Measurements from ENCODE around the gene NRP1.

The NRP1 gene

DNA sequence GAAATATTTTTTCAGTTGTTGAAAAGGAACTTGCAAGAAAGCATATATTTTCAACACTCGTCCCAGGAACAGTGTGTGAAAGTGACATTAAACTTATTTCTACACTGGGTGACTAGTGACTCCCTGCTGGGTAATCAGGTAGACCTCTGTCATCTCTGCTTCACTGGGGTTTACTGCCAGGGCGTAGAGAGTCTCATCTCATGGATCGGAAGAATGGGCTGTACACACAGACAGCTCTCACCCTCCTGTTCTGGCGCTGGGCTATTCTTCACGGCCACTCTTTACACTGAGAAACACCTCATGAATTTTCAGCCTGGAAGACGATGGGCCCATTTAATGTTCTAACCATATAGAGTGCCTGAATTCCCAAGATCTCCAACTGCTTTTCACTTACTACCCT, 36.4 kb downstream of the NRP1 start:
- Histone ChIP-seq H4K20me1 (no peaks in the 10 kb centered on the region), H3K27ac (no peak overlapping the region), H3K36me3 (no peaks in the 10 kb centered on the region), H3K4me1 (no peaks in the 10 kb centered on the region), H3K4me2 (no peak overlapping the region), H3K4me3 (no peak overlapping the region), H3K9me3 (no peaks in the 10 kb centered on the region), H3K27me3 (no peaks in the 10 kb centered on the region), H3K9ac (no peak overlapping the region)
- no peak for TF ChIP-seq Cebpa-rat (IDR thresholded peaks at IDR 0.05)

DNA sequence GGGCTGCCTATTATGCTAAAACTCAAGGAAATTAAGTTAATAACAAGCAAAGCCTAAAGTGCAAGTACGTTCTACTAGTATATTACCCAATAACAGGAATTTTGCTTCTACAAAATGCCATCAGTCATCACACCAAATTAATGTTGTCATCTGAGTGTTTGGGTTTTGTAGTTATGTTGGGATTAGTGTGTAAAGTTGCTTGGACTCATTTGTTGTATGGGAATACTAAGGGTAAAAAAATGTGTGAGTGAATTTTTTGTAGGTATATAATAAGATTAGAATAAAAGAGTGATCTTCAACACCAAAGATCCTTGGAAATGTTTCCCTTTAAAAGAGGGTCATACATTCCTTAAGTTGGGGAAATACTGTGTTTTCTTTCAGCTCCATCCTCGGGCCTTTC, 38.6 kb downstream of the NRP1 start:
- Histone ChIP-seq H3K36me3 (no peaks in the 10 kb centered on the region), H3K4me1 (no peaks in the 10 kb centered on the region), H3K27ac (no peak overlapping the region), H3K27me3 (no peaks in the 10 kb centered on the region), H3K9me3 (no peaks in the 10 kb centered on the region), H4K20me1 (no peaks in the 10 kb centered on the region), H3K4me3 (no peak overlapping the region), H3K9ac (no peak overlapping the region), H3K4me2 (no peak overlapping the region)
- no peak for TF ChIP-seq Cebpa-rat (IDR thresholded peaks at IDR 0.05)

DNA sequence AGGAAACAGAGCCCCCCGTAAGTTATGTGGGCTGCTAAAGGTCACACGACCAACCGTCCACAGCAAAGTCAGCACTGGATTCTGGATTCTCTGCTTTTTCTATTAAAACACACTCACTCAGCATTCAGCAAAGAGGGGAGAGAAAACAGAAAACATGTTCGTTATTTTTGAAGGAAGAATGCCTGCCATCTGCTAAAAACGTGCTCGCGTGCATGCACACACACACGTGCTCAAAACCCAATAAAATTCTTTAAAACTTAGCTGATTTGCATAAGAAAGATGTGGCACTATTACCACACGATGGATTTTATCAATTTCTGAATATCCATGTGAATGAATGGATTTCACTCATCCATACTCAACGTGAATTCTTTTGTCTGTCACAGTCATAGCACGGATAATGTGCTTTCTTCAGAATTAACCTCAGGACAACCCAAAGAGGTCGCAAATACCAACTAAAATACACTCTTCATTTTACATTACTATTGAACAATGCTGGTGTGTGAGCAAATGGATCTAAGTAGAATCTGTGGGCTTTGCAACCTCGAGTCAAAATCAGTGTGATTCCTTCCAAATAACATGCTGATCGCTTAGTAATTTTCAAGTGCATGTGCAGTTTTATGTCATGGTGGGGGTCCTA, 40.8 kb downstream of the NRP1 start:
- H3K36me3 ChIP-seq, result no peaks in the 10 kb centered on the region
- H3K27ac ChIP-seq, result no peak overlapping the region
- no peaks in the 10 kb centered on the region for H3K9me3 ChIP-seq
- H3K27me3 ChIP-seq, result no peaks in the 10 kb centered on the region
- H3K4me2 ChIP-seq, result no peak overlapping the region
- no peak for TF ChIP-seq Cebpa-rat (IDR thresholded peaks at IDR 0.05)
- H4K20me1 ChIP-seq, result no peaks in the 10 kb centered on the region
- H3K4me3 ChIP-seq, result no peak overlapping the region
- no peaks in the 10 kb centered on the region for H3K4me1 ChIP-seq
- H3K9ac ChIP-seq, result no peak overlapping the region

DNA sequence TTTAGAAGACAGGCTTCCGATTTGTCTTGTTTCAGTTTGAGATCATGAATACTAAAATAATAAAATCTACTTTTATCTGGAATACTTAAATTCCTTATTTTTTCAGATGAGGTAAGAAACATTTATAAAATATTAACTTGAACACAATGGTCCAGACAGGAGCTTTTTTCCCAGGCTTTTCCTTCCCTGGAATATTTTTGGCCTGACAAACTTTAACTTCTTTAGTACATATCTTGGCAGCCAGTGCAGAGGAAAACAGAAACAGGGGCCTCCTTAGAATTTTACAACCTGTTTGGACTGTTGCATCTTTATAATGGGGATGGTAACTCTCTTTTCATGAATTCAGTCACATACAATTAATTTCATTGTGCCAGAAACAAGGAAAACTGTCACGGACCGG, 41.4 kb downstream of the NRP1 start:
- Histone ChIP-seq H3K9me3 (no peaks in the 10 kb centered on the region), H4K20me1 (no peaks in the 10 kb centered on the region), H3K36me3 (no peaks in the 10 kb centered on the region), H3K9ac (no peak overlapping the region), H3K27ac (no peak overlapping the region), H3K4me1 (no peaks in the 10 kb centered on the region), H3K4me3 (no peak overlapping the region), H3K27me3 (no peaks in the 10 kb centered on the region), H3K4me2 (no peak overlapping the region)
- no peak for TF ChIP-seq Cebpa-rat (IDR thresholded peaks at IDR 0.05)

DNA sequence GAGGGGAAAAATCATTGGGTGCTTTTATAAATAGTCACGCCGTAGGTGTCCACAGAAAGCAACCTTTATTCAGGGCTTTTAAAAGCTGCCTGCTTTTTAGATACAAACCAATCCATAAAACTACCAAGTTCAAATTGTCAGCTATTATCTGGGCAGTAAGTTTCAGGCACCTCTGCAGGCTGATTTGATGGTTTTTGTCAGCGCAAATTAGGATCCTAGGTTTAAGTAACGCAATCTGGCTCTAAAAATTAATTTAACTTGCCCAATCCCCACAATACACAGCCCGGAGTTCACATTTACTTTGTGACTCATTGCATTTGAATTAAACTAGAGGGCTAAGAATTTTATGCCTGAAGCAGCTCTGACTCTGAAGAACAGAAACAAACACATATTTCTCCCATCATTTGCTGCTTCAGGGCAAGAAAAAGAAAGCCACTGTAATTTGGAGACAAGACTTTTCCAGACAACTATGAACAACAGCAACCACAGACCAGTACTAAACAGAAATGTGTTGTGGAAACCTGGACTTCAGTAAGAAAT, 43.3 kb downstream of the NRP1 start:
- H3K36me3 ChIP-seq, result no peaks in the 10 kb centered on the region

DNA sequence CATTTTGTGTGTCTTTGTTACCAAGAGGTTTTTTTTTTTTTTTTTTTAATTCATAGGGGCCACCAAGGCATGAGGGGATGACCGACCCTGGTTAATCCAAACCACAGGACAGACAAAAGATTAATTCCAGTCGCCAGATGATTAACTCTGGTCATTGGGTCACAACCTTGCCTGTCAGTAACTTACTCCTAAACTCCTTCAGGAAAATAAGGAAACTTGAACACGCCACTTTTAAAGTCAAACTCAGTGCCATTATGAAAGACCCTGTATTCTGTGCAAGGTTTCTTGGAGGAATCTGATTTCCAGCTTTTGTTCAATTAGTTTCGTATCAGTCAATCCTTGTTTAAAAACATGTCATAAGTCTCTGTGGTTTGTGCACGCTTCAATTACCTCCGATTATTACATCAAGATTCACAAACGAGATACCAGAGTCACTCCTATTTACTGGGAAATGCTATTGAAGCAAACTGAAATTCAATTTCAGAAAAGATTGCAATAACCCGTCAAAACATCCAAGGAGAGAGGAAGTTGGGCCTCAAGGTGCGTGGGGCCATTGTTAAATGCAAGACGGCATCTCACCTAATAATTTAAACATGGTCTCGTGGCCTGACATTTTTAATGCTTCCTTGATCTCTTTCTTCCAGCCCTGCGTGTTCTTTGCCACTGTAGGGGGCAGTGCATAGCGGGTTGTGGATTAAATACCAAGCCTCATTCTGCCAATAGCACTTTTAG, 44.0 kb downstream of the NRP1 start:
- Histone ChIP-seq H3K9ac (no peak overlapping the region), H3K27ac (no peak overlapping the region), H3K9me3 (no peaks in the 10 kb centered on the region), H3K4me2 (no peak overlapping the region), H3K4me1 (no peaks in the 10 kb centered on the region), H4K20me1 (no peaks in the 10 kb centered on the region), H3K27me3 (no peaks in the 10 kb centered on the region), H3K4me3 (no peak overlapping the region), H3K36me3 (no peaks in the 10 kb centered on the region)
- no peak for TF ChIP-seq Cebpa-rat (IDR thresholded peaks at IDR 0.05)

More for the DNA sequence above, 43.3 kb downstream of the NRP1 start:
- no peaks in the 10 kb centered on the region for H3K4me1 ChIP-seq
- no peak overlapping the region for H3K27ac ChIP-seq
- no peak for TF ChIP-seq Cebpa-rat (IDR thresholded peaks at IDR 0.05)
- H3K27me3 ChIP-seq, result no peaks in the 10 kb centered on the region
- no peaks in the 10 kb centered on the region for H4K20me1 ChIP-seq
- no peak overlapping the region for H3K4me2 ChIP-seq
- H3K9me3 ChIP-seq, result no peaks in the 10 kb centered on the region
- H3K9ac ChIP-seq, result no peak overlapping the region
- no peak overlapping the region for H3K4me3 ChIP-seq

DNA sequence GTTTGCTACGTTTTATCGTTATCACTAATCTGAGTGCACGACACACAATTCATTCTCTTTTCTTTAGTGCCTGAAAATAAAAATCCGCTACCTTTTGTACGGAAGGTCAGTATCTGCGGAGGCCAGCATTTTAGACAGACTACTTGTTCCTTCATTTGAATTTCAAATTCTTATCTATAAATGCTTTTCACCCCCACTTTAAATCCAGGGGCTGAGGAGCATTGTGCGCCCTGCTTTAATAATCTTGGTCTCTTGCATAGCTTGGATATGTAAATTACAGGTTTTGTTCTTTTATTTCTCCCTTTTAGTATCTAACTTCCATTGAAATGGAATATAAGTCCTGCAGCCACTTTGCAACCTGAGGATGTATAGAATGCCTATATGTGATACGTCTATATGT, 44.7 kb downstream of the NRP1 start:
- Histone ChIP-seq H3K27ac (no peak overlapping the region), H3K36me3 (no peaks in the 10 kb centered on the region), H3K4me3 (no peak overlapping the region), H3K4me2 (no peak overlapping the region), H3K9ac (no peak overlapping the region), H3K4me1 (no peaks in the 10 kb centered on the region), H3K27me3 (no peaks in the 10 kb centered on the region), H3K9me3 (no peaks in the 10 kb centered on the region), H4K20me1 (no peaks in the 10 kb centered on the region)
- TF ChIP-seq Cebpa-rat (IDR thresholded peaks at IDR 0.05), result no peak

DNA sequence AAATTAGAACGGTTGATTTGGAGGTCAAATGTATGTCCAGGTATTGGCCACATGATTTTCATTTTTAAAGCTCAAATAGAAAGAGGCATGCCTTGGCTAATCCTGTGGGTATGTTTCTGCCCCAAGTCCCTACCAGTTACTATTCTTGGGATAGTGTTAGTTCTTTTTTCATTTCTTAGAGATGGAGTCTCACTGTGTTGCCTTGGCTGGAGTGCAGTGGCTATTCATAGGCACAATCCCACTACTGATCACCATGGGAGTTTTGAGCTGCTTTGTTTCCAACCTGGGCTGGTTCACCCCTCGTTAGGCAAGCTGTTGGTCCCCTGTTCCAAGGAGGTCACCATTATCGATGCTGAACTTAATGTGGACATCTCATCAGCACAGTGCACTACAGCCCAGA, 46.3 kb downstream of the NRP1 start:
- Histone ChIP-seq H3K4me3 (no peak overlapping the region), H3K36me3 (no peaks in the 10 kb centered on the region), H3K9me3 (no peaks in the 10 kb centered on the region), H4K20me1 (no peaks in the 10 kb centered on the region), H3K27ac (no peak overlapping the region), H3K9ac (no peak overlapping the region), H3K4me2 (no peak overlapping the region), H3K4me1 (no peaks in the 10 kb centered on the region), H3K27me3 (no peaks in the 10 kb centered on the region)
- no peak for TF ChIP-seq Cebpa-rat (IDR thresholded peaks at IDR 0.05)

DNA sequence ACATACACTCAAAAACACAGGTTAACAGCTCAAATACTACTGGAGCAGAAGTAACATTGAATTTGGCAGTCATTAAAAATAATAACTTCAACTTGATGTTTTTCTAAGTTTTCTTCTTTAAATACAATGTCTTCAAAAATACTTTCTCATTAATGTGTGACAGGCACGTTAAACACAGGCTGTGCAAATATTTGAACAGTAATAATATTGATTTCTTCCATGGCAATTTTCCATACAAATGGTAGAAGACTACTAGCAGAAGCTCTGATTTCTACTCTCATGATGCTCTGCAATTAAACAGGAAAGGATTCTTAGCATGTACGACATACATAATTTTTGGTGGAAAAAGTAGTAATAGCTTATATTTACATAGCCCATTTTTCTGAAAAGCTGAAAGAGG, 47.4 kb downstream of the NRP1 start:
- no peak overlapping the region for H3K27ac ChIP-seq

DNA sequence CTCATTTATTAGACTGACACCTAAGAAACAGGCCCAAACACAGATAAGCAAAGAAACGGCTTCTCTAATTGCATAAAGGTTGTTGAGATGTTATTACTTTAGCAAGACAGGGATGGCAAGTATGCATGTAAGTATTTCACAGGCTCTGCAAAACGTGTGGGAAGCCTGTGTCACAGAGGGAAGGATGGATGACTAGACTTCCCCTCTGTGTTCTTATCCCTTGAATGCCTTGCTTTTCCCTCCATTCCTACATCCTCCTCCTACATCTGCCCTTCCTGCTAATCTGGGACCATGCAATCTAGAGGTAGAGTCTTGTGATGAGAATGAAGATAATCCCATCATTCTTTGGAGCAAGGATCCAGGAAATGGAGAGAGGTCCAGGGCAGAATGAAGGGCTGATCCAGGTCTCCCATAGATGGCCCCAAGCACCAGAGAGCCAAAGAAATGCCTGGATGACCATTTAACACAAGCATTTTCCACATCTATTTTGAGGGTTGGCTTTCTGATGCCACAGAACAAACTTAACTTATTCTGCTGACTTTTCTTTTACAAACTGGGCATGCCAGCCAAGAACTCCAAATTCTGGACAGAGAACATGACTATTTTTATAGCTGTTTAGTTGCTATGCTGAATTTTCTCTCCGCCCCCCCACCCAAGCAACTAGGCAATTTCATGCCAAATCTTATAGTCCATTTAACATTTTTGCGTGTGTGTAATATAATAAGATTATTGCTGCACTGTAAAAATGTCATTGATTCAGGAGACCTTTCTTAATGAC, 48.1 kb downstream of the NRP1 start:
- H3K4me3 ChIP-seq, result no peak overlapping the region
- H3K36me3 ChIP-seq, result no peaks in the 10 kb centered on the region
- no peak for TF ChIP-seq Cebpa-rat (IDR thresholded peaks at IDR 0.05)
- H3K27me3 ChIP-seq, result no peaks in the 10 kb centered on the region
- H4K20me1 ChIP-seq, result no peaks in the 10 kb centered on the region
- no peak overlapping the region for H3K4me2 ChIP-seq
- no peaks in the 10 kb centered on the region for H3K4me1 ChIP-seq
- H3K9me3 ChIP-seq, result no peaks in the 10 kb centered on the region
- no peak overlapping the region for H3K9ac ChIP-seq
- no peak overlapping the region for H3K27ac ChIP-seq

More for the DNA sequence above, 47.4 kb downstream of the NRP1 start:
- H3K4me1 ChIP-seq, result no peaks in the 10 kb centered on the region
- no peak overlapping the region for H3K9ac ChIP-seq
- no peak overlapping the region for H3K4me3 ChIP-seq
- H3K36me3 ChIP-seq, result no peaks in the 10 kb centered on the region
- H3K9me3 ChIP-seq, result no peaks in the 10 kb centered on the region
- no peak overlapping the region for H3K4me2 ChIP-seq
- no peaks in the 10 kb centered on the region for H4K20me1 ChIP-seq
- TF ChIP-seq Cebpa-rat (IDR thresholded peaks at IDR 0.05), result no peak
- H3K27me3 ChIP-seq, result no peaks in the 10 kb centered on the region
